ENCODE measurements around the gene SRRM1.
"Not testable (repeated sequence)": the region's sequence is repeated elsewhere in the genome, so short reads cannot be mapped to it uniquely, and the experiment has no call there.

The SRRM1 gene

GRCh38 chr1:24717887-24718650 is 75.0 kb downstream of the SRRM1 start:
- no peak for DNase-seq (ENCODE audit: low spot score)

- peak; percentile 36 for DNase-seq (ENCODE audit: low spot score)
These were observed 77.0 kb downstream of the SRRM1 start for GRCh38 chr1:24720152-24720551.

GRCh38 chr1:24721533-24721932 is 78.4 kb downstream of the SRRM1 start:
- no peak for DNase-seq (ENCODE audit: low spot score)

- DNase-seq (ENCODE audit: low spot score) = not testable (repeated sequence)
These were observed 79.3 kb downstream of the SRRM1 start for GRCh38 chr1:24722073-24723035.
